GM18873 (cell line): ENCODE measurements around the gene LINS1.

Source experiments
- ATAC-seq: cut with Tn5 transposase; IDR thresholded peaks from one replicate; pipeline ENCODE4 v1.9.1; 2021; ENCODE audit warnings: mild to moderate bottlenecking, moderate library complexity, moderate number of reproducible peaks; ENCODE audit not compliant: unreplicated experiment, low FRiP score

The LINS1 gene

DNA sequence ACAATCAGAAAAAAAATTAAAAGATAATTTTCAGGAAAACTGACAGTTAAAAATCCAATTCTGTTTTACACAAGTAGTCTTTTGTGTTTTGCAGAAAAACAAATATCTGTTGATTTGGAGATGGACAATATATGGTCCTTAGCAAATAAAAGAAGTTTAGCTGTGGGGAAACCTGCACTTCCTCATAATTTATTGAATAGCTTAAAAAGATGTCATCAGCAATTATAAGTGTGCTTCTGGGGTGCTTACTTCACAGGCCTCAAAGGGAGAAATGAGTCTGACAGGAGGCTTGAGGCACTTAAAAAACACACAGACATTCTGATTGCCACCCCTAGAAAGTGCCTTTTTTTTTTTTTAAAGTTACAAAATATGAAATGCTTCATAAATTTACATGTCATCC lies 41.7 kb downstream of the LINS1 start:
- no peak for ATAC-seq

GRCh38 chr15:100559330-100559729 lies 42.7 kb downstream of the LINS1 start:
- no peak for ATAC-seq

GRCh38 chr15:100558771-100559254 lies 43.2 kb downstream of the LINS1 start:
- ATAC-seq, result no peak

GRCh38 chr15:100553468-100553867 lies 48.5 kb downstream of the LINS1 start:
- no peak for ATAC-seq

- ATAC-seq, result no peak
Observed at GRCh38 chr15:100547961-100548360, 54.0 kb downstream of the LINS1 start.

DNA sequence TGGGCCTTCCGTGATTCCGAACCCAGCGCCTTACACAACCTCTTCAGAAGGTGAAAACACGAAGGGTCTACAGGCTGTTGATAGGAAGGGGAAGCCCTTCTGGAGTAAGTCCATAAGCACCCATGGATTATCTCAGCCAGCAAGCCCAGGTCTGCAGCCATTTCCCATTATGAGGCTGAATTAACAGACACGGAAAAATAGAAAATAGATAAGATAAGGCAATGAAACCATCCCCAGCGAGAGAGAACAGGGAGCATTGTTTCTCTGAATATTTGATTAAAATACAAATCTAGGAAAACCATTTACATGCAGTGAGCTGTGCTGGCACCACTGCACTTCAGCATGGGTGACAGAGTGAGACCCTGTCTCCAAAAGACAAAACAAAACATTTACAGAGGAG lies 57.0 kb downstream of the LINS1 start:
- no peak for ATAC-seq

DNA sequence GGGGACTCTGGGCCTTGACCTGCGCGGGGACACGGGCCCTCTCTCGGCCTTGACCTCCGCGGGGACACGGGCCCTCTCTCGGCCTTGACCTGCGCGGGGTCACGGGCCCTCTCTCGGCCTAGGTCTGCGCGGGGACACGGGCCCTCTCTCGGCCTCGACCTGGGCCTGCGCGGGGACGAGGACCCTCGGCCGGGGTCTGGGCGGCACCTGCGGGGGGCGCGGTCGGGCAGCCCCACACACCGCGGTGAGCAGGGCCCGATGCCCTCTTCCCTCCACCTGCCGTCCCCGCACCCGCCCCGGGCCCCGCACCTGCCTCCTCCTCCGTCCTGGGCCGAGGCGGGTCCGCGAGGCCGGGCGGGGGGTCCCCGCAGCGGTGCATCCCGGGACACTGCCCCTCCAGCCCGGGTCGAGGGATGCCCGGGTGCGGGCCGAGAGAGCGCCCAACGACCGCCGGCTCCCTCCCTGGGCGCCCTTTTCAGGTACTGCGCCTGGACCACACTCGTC lies 57.6 kb downstream of the LINS1 start:
- ATAC-seq, result no peak

- no peak for ATAC-seq
Observed at GRCh38 chr15:100542290-100542689, 59.7 kb downstream of the LINS1 start.

GRCh38 chr15:100537331-100537730 lies 64.7 kb downstream of the LINS1 start:
- no peak for ATAC-seq

GRCh38 chr15:100536733-100537132 lies 65.3 kb downstream of the LINS1 start:
- ATAC-seq, result no peak

GRCh38 chr15:100533886-100534285 lies 68.1 kb downstream of the LINS1 start:
- ATAC-seq, result no peak

DNA sequence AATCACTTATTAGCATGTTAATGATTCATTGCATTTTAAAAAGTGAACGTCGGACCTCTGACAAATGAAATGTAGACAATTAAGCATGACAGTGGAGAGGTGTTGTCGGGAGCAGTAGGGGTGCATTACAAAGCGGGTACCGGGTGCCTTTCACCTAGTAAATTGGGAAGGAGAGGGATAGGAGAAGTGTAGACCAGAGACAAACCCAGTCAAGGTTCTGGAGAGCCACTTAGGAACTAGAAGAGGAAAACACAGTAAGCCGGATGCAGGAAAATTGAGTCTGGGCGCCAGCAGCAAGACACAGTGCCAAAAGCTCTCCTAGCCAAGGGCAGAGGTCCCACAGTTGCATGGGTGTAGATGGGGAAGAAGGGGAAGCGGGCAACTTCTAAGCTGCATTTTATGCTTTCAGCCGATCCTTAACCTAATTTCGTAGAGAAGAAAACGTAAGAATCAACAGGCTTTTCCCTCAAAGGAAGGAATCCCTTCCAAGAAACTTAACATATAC lies 70.1 kb downstream of the LINS1 start:
- no peak for ATAC-seq

GRCh38 chr15:100531204-100531603 lies 70.8 kb downstream of the LINS1 start:
- no peak for ATAC-seq

DNA sequence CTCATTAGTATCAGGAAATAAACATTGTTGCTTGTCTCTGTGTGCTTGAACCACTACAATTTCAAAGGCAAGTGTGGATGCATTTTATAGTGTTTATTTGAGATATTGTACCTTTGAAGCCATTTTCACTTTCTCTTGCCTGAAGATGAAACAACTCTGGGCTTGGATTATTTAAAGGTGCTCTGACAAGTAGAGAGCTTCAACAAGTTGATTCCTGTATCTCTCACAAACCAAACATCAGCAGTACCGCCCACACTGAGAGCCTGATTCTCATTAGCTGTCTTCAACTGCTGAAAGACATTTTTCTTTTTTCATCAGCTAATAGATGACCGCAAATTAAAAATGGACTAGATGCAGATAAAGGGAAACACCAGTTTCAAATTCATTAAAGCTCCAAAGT lies 72.4 kb downstream of the LINS1 start:
- ATAC-seq, result no peak

DNA sequence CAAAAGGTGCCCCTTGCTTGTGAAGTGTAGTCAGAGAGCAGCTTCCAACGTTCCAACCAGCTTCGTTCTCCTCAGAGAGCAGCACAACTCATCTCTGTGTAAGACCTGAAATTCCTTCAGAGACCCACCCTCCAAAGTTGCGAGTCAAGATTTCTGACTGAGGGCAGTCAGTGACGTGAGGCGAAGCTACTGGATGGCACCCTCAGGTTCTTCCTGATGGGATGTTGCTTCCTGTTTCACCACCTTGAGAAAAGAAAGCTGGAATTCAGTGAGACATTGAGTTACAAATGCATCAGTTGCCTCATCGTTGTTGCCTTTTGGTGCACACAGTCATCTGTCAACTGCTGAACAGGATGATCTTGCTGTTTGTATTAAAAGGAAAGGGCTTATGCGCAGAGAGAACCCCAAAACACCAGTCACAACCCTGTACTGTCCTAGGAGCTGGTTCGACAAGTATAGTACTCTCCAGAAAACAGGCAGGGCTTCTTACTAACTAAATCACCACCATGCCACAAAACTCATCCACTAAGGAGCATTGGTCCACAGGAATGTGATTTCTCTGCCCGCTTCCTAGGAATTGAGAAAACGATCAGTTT lies 73.1 kb downstream of the LINS1 start, which contains the start of gene CERS3:
Gene CERS3 (minus strand): TSS at position 118 of the 596 bp plus-strand sequence. CDS start 27,101 bp downstream, outside the sequence.
- no peak for ATAC-seq

- no peak for ATAC-seq
Observed at GRCh38 chr15:100526027-100526481, 75.9 kb downstream of the LINS1 start.

GRCh38 chr15:100525436-100525835 lies 76.5 kb downstream of the LINS1 start:
- ATAC-seq, result no peak

- no peak for ATAC-seq
Observed at GRCh38 chr15:100524326-100524725, 77.7 kb downstream of the LINS1 start.

DNA sequence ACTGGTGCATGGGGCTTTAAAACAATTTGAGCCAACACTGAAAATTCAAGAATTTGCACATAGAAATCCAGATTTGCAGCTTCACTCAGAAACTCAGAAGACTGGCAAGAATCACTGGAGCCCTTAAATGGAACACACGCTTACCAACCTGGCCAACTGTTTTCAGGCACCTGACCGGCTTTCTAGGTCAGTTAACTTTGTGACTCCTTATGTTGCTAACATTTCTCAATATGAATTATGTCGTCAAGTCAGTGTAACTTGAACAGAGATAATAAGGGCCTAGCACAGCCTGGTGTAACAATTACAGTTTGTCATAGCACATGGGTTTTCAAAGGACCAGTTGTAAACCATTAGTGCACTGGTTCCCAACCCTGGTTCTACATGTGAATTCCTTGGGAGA lies 80.1 kb downstream of the LINS1 start:
- no peak for ATAC-seq

DNA sequence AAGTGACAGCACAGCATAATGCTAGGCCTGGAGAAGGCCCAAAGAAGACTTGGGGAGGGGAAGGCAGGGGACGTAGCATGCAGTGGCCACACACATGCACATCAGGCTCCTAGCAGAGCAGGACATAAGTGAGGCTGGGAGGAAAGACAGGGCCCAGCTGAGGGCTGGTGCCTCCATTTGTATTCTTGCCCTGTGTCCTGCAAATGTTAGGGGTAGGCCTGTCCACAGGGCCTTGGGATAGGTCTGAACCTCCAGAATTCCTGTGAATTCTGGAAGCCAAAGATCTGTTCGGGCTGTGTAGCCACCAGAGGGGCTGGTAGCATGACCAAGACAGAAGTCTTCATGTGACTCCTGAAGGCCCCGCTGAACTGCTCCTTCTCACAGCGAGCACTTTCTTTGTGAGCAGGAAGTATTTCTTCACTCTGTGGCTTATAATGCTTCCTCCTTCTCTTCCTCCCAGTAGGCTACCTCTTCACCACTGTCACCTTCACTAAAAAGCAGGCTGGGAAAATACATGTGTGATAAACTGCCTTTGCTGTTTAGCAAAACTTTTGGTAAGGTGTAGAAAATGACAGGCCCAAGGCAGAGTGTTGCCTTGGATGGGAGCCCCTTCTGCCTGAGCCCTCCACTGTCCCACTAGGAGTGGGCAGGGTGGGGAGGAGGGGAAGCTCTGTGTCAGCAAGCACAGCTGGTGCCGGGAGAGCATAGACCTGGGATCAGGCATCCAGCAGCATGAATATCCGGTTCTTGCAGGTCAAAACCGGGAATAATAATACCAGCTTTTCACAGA lies 81.7 kb downstream of the LINS1 start:
- ATAC-seq, result no peak

DNA sequence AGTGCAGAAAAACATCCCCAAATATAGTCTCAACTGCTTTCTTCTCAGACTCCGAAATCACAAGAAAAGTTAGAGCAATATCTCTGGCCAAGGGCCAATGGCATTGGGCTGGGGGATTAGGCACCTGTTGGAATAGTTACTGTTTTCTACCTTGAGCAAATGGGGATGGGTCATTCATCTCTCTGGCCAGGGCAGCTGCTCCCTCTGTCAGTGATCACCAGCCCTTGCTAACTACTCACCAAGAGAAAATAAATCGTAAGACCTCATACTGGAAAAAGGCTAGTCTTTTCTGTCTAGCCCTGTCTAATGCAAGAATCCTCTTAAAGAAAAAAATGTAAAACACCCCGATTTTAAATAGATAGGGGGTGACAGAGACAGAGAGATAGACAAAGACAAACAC lies 84.1 kb downstream of the LINS1 start:
- no peak for ATAC-seq
